Muscle layer of colon (tissue), 2 donors: ENCODE measurements around the gene ARNT2.

ENCODE experiments used
- H3K27ac ChIP-seq: one replicate; pipeline ENCODE4 v1.7.0; 2013; ENCODE audit warnings: low read depth, mild to moderate bottlenecking, low read length, moderate library complexity
- H3K27me3 ChIP-seq, 2 donors: one replicate each; pipeline ENCODE4 v1.7.0; 2013; ENCODE audit warnings: low read length in 2 of 2, mild to moderate bottlenecking in 2 of 2; ENCODE audit not compliant: insufficient read depth in 2 of 2, control insufficient read depth in 1 of 2
- H3K36me3 ChIP-seq: one replicate; pipeline ENCODE4 v1.7.0; 2013; ENCODE audit warnings: mild to moderate bottlenecking, low read length; ENCODE audit not compliant: insufficient read depth
- H3K4me1 ChIP-seq: one replicate; pipeline ENCODE4 v1.7.0; 2013; ENCODE audit warnings: mild to moderate bottlenecking, low read length; ENCODE audit not compliant: insufficient read depth
- H3K4me3 ChIP-seq, 2 donors: one replicate each; pipeline ENCODE4 v1.7.0; 2013; ENCODE audit warnings: low read length in 2 of 2, low read depth in 1 of 2, mild to moderate bottlenecking in 1 of 2, moderate library complexity in 1 of 2
- H3K9ac ChIP-seq: one replicate; pipeline ENCODE4 v1.7.0; 2013; ENCODE audit warnings: low read length
- H3K9me3 ChIP-seq: one replicate; pipeline ENCODE4 v1.7.0; 2013; ENCODE audit warnings: mild to moderate bottlenecking, low read length
- donor health status: abdominal sarcoma.
- donor health status: Adenocarcinoma of cecum.

Gene ARNT2

DNA sequence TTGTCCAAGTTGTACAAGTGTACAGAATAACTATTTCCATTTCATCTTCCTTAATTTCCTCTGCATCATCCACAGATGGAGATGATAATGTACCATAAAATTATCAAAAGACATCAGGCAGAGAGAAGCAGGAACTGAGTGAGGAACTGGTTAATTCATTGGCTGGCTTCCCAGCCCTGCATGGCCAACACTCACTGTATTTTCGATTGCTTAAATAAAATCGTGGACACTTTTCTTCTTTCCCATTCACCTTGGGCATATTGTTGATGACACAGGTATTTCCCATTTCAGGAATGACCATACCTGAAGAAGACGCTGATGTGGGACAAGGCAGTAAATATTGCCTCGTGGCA is 146.7 kb downstream of the ARNT2 start:
- no peaks in the 10 kb centered on the region for H3K9me3 ChIP-seq
- no peak overlapping the region for H3K4me3 ChIP-seq
- H3K9ac ChIP-seq: no peak overlapping the region
- H3K27ac ChIP-seq: no peak overlapping the region
- no peaks in the 10 kb centered on the region for H3K27me3 ChIP-seq
- no peaks in the 10 kb centered on the region for H3K36me3 ChIP-seq
- H3K4me1 ChIP-seq: no peaks in the 10 kb centered on the region

DNA sequence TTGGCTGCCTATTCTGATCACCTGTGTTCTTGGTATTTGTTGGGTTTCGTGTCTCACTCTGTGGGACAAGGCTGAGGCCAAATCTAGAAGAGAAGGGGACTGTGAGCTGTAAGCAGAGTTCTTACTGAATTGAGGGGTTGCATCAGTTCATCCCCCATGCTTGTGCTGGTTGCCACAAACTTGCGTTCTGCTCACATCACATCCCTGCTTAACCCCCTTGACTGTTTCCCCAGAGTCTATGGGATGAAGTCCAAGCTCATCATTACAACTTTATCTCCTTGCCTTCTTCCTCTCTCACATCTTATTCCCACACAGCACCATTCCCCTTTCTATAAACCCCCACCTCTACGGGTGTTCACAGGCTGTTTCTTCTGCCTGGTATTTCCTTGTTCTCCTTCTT is 147.2 kb downstream of the ARNT2 start:
- H3K36me3 ChIP-seq: no peaks in the 10 kb centered on the region
- no peak overlapping the region for H3K9ac ChIP-seq
- no peaks in the 10 kb centered on the region for H3K4me1 ChIP-seq
- H3K27ac ChIP-seq: no peak overlapping the region
- no peaks in the 10 kb centered on the region for H3K27me3 ChIP-seq
- H3K9me3 ChIP-seq: no peaks in the 10 kb centered on the region
- H3K4me3 ChIP-seq: no peak overlapping the region

DNA sequence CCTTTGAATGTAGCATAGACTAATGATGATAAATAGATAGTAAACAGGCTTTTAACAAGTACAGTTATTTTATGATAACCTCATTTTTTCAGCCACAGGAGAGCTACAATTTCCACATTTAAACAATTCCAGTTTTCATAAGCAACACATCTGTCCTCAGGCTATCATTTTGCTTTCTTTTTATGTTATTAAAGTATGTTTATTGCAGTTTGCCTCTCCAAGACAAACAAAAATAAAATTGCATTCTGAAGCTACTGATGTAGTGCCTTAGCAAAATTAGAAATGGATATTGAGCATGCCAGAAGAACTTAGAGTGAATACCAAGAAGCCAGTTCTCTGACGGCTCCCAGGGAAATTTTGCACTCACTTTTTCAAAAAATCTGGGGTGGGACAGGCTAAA is 150.4 kb downstream of the ARNT2 start:
- no peaks in the 10 kb centered on the region for H3K36me3 ChIP-seq
- no peak overlapping the region for H3K27ac ChIP-seq
- no peaks in the 10 kb centered on the region for H3K9me3 ChIP-seq
- H3K4me1 ChIP-seq: no peaks in the 10 kb centered on the region
- H3K27me3 ChIP-seq: no peaks in the 10 kb centered on the region
- no peak overlapping the region for H3K9ac ChIP-seq
- H3K4me3 ChIP-seq: no peak overlapping the region

DNA sequence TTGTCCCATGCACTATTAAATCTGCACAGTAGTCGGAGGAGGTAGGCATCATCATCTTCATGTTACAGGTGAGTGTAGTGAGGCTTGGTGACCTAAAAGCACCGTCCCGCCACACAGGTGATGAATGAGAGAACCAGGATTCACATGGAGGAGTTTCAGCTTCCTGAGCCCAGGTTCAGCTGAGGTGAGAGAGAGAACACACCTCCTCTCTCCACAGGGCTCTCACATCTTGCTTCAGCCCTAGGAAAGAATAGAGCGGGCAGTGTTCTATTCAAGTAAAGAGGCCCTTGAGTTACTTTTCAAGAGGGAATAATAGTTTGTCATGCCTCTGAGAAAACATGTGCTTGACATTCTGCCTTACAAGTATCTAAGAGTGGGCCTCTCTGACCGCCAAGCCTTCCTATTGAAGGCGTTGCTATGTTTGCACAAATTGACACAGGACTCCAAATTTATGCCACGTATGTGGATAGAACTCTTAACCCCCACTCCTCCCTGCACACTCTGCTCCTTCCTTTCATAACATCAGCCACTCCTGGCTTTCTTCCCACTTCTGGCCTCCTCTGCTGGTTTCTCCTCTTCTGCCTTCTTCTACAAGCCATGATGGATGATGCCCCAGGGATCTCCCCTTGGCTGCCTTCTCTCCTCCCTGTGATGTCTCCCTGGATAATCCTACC is 152.6 kb downstream of the ARNT2 start:
- no peaks in the 10 kb centered on the region for H3K4me1 ChIP-seq
- H3K9me3 ChIP-seq: no peaks in the 10 kb centered on the region
- no peak overlapping the region for H3K9ac ChIP-seq
- no peaks in the 10 kb centered on the region for H3K27me3 ChIP-seq
- H3K36me3 ChIP-seq: no peaks in the 10 kb centered on the region
- no peak overlapping the region for H3K4me3 ChIP-seq
- H3K27ac ChIP-seq: no peak overlapping the region

DNA sequence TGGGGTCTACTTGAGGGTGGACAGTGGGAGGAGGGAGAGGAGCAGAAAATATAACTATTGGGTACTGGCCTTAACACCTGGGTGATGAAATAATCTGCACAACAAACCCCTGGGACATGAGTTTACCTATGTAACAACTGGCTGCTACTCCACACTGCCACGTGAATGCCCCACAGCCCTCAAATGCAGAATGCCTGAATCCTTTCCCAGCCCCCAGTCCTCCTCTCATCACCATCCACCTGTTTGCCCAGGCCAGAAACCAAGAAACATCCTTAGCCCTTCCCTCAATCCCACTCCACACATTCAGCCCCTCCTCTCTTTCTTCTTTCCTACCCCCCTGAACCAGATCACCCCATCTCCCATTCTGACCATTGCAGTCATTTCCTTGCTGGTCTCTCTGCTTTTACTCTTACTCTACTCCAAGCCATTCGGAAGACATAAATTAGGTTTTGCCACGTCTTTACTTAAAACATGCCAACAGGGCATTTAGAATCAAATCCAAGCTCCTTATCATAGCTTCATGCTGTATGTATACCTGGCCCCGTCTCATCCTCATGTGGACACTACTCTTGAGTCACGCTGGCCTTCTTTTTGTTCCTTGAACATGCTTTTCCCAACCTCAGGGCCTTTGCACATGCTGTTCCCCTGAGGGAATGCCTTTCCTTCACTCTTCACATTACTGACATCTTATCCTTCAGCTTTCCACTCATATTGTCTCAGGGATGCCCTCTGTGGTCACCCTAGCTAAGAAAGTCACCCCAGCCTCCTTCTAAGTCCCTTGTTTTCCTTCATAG is 153.5 kb downstream of the ARNT2 start:
- Histone ChIP-seq H3K4me3 (no peak overlapping the region), H3K9me3 (no peaks in the 10 kb centered on the region), H3K4me1 (no peaks in the 10 kb centered on the region), H3K27me3 (no peaks in the 10 kb centered on the region), H3K36me3 (no peaks in the 10 kb centered on the region), H3K27ac (no peak overlapping the region), H3K9ac (no peak overlapping the region)

DNA sequence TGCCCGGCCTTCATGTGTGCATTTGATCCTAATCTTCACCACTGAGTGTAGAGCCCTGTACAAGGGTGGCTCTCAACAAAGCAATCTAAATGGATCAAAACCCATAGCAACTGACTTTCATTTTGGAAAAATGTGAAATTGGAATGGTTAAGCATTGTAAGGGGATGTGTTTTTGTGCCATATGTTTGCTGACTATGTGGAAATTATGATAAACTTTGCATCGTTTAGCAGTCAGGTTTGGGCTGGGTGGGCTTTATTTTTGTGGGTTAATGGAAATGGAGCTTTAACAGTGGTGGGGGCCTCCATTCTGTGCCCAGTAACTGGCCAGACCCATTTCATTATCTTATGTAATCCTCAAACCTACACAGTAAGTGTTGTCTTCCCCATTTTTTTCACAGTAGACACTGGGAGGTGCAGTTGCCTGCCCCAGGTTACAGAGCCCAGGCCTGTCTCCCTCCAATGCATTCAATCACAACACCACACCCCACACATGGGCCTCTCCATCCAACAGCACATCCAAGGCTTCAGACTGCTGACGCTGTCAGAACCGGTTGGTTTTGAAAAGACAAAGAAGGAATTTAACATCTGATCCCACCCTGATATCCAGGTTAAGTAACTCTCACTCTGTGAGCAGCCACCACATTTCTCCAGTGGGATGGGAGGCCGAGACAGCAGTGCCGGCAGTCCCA is 154.6 kb downstream of the ARNT2 start:
- Histone ChIP-seq H3K9me3 (no peaks in the 10 kb centered on the region), H3K9ac (no peak overlapping the region), H3K4me1 (no peaks in the 10 kb centered on the region), H3K27ac (no peak overlapping the region), H3K27me3 (no peaks in the 10 kb centered on the region), H3K36me3 (no peaks in the 10 kb centered on the region), H3K4me3 (no peak overlapping the region)

DNA sequence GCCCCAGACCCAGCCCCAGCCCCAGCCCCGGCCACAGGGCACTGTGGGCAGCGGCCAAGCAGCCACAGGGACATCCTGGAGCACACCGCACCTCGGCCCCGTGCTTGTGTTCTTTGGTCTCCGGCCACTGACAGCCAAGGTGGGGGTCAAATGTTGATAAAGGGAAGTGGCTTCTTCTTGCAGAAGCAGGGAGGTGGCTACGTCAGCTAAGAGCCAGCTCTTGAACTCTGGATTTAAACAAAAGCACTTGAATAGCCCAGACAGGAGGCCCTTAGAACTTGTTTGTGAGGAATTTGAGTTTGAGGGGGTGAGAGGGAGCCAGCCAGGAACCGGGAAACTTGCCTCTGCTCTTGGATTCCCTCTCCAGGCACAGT is 155.1 kb downstream of the ARNT2 start:
- Histone ChIP-seq H3K9me3 (no peaks in the 10 kb centered on the region), H3K36me3 (no peaks in the 10 kb centered on the region), H3K4me1 (no peaks in the 10 kb centered on the region)

DNA sequence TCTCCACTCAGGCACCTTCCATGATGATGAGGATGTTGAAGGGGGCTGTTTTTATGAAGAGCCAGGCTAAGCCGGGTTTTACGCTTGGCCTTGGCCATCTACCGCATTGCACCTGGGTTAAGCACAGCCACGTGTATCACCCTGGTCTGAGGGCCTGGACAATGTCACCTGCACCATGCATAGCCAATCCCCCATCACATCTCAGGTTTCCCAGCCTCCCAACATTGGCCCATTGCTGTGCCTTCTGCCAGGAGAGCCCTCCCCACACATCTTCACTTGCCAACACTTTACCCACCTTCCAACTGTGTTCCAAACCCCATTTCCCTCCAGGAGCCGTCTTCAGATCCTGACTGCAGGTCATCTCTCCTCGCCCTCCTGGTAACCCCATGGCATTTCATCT is 155.6 kb downstream of the ARNT2 start:
- no peaks in the 10 kb centered on the region for H3K27me3 ChIP-seq
- no peak overlapping the region for H3K27ac ChIP-seq
- H3K9me3 ChIP-seq: no peaks in the 10 kb centered on the region
- no peak overlapping the region for H3K4me3 ChIP-seq
- H3K9ac ChIP-seq: no peak overlapping the region
- H3K4me1 ChIP-seq: no peaks in the 10 kb centered on the region
- no peaks in the 10 kb centered on the region for H3K36me3 ChIP-seq

More for the DNA sequence above, 155.1 kb downstream of the ARNT2 start:
- Histone ChIP-seq H3K27me3 (no peaks in the 10 kb centered on the region), H3K9ac (no peak overlapping the region), H3K27ac (no peak overlapping the region), H3K4me3 (no peak overlapping the region)

DNA sequence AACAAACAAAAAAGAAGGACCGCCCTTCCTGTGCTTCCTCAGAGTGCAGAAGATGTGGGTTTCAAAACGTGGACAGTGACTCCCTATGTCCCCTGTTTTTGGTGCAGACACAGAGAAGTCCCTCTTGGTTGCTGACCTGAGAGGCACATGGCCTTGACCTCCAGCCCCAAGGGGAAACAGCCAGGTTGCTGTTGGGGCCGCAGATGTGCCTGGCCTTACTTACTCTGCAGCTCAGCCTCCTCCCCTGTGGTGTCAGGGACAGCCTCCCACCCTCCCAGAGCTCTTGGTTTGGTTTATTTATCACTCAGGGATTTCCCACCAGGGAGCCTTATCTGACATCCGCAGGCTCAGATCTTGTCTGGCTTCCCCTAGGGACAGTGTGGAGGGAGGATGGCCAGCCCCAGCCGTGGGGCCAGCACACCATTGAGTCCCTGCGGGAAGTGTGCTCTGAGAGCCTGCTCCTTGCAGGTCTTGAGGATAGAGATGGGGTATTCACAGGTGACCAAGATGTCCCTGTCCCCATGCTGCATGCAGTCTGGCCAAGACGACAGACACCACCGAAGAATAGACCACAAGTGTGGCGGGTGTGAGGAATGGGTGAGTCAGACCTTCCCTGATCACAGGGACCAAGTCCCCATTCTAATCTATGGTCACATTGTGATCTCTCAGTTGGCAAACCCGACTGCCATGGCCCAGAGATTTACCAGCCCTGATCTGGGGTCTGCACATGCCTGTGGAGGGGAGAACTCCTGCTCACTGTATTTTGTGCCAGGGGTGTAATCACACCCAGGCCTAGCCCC is 156.6 kb downstream of the ARNT2 start:
- Histone ChIP-seq H3K9me3 (no peaks in the 10 kb centered on the region), H3K4me3 (no peak overlapping the region), H3K27me3 (no peaks in the 10 kb centered on the region), H3K27ac (no peak overlapping the region), H3K9ac (no peak overlapping the region), H3K4me1 (no peaks in the 10 kb centered on the region), H3K36me3 (no peaks in the 10 kb centered on the region)

DNA sequence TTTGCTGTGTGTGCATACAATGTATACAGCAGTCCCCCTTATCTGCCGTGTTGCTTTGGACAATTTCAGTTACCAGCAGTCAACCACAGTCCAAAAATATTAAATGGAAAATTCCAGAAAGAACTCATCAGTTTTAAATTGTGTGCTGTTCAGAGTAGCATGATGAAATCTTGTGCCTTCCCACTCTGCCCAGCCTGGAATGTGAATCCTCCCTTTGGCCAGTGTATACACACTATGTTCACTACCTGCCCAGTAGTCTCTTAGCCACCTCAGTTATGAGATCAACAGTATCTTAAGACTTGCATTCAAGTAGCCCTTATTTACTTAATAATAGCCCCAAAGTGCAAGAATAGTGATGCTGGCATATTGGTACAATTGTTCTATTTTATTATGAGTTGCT is 157.3 kb downstream of the ARNT2 start:
- Histone ChIP-seq H3K4me3 (no peak overlapping the region), H3K4me1 (no peaks in the 10 kb centered on the region), H3K27ac (no peak overlapping the region), H3K27me3 (no peaks in the 10 kb centered on the region), H3K9me3 (no peaks in the 10 kb centered on the region), H3K36me3 (no peaks in the 10 kb centered on the region), H3K9ac (no peak overlapping the region)

DNA sequence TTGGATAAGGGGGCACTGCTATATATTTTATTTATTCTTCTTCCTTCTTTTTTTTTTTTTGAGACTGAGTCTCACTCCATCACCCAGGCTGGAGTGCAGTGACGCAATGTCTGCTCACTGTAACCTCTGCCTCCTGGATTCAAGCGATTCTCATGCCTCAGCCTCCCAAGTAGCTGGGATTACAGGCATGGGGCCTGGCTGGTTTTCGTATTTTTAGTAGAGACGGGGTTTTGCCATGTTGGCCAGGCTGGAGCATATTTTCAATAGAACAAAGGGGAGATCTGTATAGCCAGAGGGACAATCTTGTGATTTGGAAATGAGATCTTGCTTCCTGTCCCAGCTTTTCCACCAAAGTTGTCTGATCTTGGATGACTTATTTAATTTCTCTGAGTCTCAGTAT is 157.9 kb downstream of the ARNT2 start:
- Histone ChIP-seq H3K9ac (no peak overlapping the region), H3K36me3 (no peaks in the 10 kb centered on the region), H3K4me1 (no peaks in the 10 kb centered on the region), H3K4me3 (no peak overlapping the region), H3K9me3 (no peaks in the 10 kb centered on the region), H3K27ac (no peak overlapping the region), H3K27me3 (no peaks in the 10 kb centered on the region)
